CD4-positive, alpha-beta T cell (primary cell): Measurements from ENCODE around the gene CTXN1. TPM values are rescaled to one million over a fixed set of nuclear protein-coding genes. Genes with fewer than 3 reads are reported as not detected.

Source experiments
- ATAC-seq: fragments of 200-7000 bp; cut with Tn5 transposase; one replicate; pipeline ENCODE4 v1.10.0; 2022; ENCODE audit warnings: mild to moderate bottlenecking; ENCODE audit not compliant: poor library complexity
- CTCF ChIA-PET: fragments of 350-600 bp; sonication (Branson Sonifier 250); formaldehyde crosslinking; loops from one replicate; lab custom pipeline; 2021; ENCODE audit warnings: antibody characterized with exemption, inconsistent platforms; lab: Charles Lee
- POLR2A ChIA-PET: fragments of 350-600 bp; sonication (Branson Sonifier 250); formaldehyde crosslinking; loops from one replicate; lab custom pipeline; 2021; ENCODE audit warnings: antibody characterized with exemption, inconsistent platforms; lab: Charles Lee
- DNase-seq, 14 experiments: peaks; one replicate each; pipeline ENCODE4 v3.0.0-alpha.2; 2013 to 2020; ENCODE audit warnings: mixed read lengths in 2 of 14
- H3K27ac ChIP-seq, 2 donors: one replicate each; pipeline versions ENCODE4 v1.5.1 to v1.7.0; 2013; ENCODE audit warnings: low read length in 2 of 2, low read depth in 1 of 2, mild to moderate bottlenecking in 1 of 2
- H3K27me3 ChIP-seq, 2 experiments: 1 replicate in 1 of 2; 2 replicates in 1 of 2; pipeline versions ENCODE4 v1.6.1 to v1.7.0; 2013; ENCODE audit warnings: low read length in 2 of 2, control low read depth in 1 of 2, mild to moderate bottlenecking in 1 of 2, moderate library complexity in 1 of 2; ENCODE audit not compliant: insufficient read depth in 2 of 2, control insufficient read depth in 1 of 2
- H3K36me3 ChIP-seq: one replicate; pipeline ENCODE4 v1.6.1; 2013; ENCODE audit warnings: low read length, control low read depth; ENCODE audit not compliant: insufficient read depth
- H3K4me1 ChIP-seq: one replicate; pipeline ENCODE4 v1.6.1; 2013; ENCODE audit warnings: low read length, control low read depth; ENCODE audit not compliant: insufficient read depth
- H3K4me3 ChIP-seq: one replicate; pipeline ENCODE4 v1.5.1; 2013; ENCODE audit warnings: mild to moderate bottlenecking, low read length, moderate library complexity
- H3K9me3 ChIP-seq, 2 experiments: 1 replicate in 1 of 2; 2 replicates in 1 of 2; pipeline versions ENCODE4 v1.6.1 to v1.7.0; 2013; ENCODE audit warnings: low read length in 2 of 2, mild to moderate bottlenecking in 2 of 2, control low read depth in 1 of 2, moderate library complexity in 1 of 2; ENCODE audit not compliant: control insufficient read depth in 1 of 2, insufficient read depth in 1 of 2
- H3K27ac Mint-ChIP-seq: one replicate; pipeline ENCODE4 v1.8.0; 2020; ENCODE audit warnings: mixed read lengths
- H3K27me3 Mint-ChIP-seq: one replicate; pipeline ENCODE4 v1.8.0; 2021; ENCODE audit warnings: mixed read lengths
- H3K36me3 Mint-ChIP-seq: one replicate; pipeline ENCODE4 v1.8.0; 2021; ENCODE audit warnings: low read depth, mixed read lengths
- H3K4me1 Mint-ChIP-seq: one replicate; pipeline ENCODE4 v1.8.0; 2021; ENCODE audit warnings: low read depth, mixed read lengths
- H3K4me3 Mint-ChIP-seq: one replicate; pipeline ENCODE4 v1.8.0; 2020; ENCODE audit warnings: mild to moderate bottlenecking, mixed read lengths
- H3K9me3 Mint-ChIP-seq: one replicate; pipeline ENCODE4 v1.8.0; 2020; ENCODE audit warnings: mixed read lengths
- intact Hi-C, 2 experiments: fragments of 100-400 bp; cut with DNase I in 1 of 2; cut with micrococcal nuclease in 1 of 2; formaldehyde crosslinking; loops; one replicate each; pipeline versions ENCODE4 v1.15.1 to v1.9.0; 2023 to 2025; cut with DNase I, micrococcal nuclease
- total RNA-seq, 174 experiments: library from RNA in 2 of 174; stranded (reverse) in 2 of 174; gene quantifications; one replicate each; pipeline ENCODE4 v1.2.3 and lab custom pipeline; 2021 to 2026
- TF ChIP-seq, protein P1 (sequence below): fragments of 200-600 bp; IDR thresholded peaks from one replicate; pipeline ENCODE4 v1.8.0; 2022; ENCODE audit warnings: antibody characterized with exemption, mild to moderate bottlenecking

The CTXN1 gene
- total RNA-seq, 2 experiments from 2014 or later = not detected

DNA sequence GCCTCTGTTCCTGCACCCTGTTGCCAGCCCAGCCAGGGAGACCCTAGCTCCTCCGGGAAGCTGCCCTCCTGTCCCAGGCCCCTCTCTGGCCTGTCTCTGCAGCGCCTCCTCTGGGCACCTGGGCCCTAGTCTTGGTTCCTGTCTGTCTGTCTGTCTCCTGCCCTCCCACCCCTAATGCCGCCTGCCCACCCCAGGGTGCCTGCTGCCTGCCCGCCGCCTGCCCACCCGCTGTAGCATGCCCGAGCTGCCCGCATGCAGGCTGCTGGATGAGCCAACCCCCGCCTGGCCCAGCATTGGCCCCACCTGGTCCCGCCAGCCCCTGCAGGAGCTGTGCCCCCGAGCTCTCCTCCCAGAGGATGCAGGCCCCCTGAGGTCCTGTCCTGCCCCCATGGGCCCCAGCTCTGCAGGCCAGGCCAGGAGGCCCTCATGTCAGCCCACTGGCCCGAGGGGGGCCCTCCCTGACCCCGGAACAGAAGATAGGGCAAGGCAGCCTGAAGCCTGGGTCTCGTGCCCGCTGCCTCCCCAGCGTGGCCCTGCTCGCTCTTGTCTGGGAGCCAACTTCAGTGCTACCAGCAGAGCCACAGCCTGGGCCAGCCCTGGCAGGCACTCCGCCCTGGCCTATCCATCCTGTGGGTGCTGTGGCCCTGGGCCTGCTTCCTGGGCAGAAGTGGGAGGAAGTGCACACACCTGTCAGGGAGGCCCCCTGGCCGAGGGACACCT lies 17.0 kb downstream of the CTXN1 start:
- CTCF ChIA-PET = no interaction called here
- peaks cover 19% of the 10 kb centered on the region for H3K4me1 Mint-ChIP-seq
- Histone ChIP-seq H3K27me3 (no peaks in the 10 kb centered on the region), H3K36me3 (peaks cover 62% of the 10 kb centered on the region), H3K27ac (no peak overlapping the region), H3K9me3 (no peaks in the 10 kb centered on the region), H3K4me1 (peaks cover 45% of the 10 kb centered on the region), H3K4me3 (no peak overlapping the region)
- POLR2A ChIA-PET = interaction anchor here (1.0 to 1.6 kb wide), 2 partner anchors 11 to 40 kb away, joined by 3 to 6 read pairs; partner anchors contain the start of gene SNAPC2
- no peaks in the 10 kb centered on the region for H3K27me3 Mint-ChIP-seq
- H3K4me3 Mint-ChIP-seq = no peak overlapping the region
- intact Hi-C loops = loop anchor here in 1 of 2 experiments (10.0 kb wide), 1 partner anchor 374 kb away; the partner anchor contains the start of gene PNPLA6
- DNase-seq = no peak
- ATAC-seq = no peak
- H3K27ac Mint-ChIP-seq = no peak overlapping the region
- no peaks in the 10 kb centered on the region for H3K9me3 Mint-ChIP-seq
- peaks cover 46% of the 10 kb centered on the region for H3K36me3 Mint-ChIP-seq
- TF ChIP-seq, protein P1, sequence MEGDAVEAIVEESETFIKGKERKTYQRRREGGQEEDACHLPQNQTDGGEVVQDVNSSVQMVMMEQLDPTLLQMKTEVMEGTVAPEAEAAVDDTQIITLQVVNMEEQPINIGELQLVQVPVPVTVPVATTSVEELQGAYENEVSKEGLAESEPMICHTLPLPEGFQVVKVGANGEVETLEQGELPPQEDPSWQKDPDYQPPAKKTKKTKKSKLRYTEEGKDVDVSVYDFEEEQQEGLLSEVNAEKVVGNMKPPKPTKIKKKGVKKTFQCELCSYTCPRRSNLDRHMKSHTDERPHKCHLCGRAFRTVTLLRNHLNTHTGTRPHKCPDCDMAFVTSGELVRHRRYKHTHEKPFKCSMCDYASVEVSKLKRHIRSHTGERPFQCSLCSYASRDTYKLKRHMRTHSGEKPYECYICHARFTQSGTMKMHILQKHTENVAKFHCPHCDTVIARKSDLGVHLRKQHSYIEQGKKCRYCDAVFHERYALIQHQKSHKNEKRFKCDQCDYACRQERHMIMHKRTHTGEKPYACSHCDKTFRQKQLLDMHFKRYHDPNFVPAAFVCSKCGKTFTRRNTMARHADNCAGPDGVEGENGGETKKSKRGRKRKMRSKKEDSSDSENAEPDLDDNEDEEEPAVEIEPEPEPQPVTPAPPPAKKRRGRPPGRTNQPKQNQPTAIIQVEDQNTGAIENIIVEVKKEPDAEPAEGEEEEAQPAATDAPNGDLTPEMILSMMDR = no peak

DNA sequence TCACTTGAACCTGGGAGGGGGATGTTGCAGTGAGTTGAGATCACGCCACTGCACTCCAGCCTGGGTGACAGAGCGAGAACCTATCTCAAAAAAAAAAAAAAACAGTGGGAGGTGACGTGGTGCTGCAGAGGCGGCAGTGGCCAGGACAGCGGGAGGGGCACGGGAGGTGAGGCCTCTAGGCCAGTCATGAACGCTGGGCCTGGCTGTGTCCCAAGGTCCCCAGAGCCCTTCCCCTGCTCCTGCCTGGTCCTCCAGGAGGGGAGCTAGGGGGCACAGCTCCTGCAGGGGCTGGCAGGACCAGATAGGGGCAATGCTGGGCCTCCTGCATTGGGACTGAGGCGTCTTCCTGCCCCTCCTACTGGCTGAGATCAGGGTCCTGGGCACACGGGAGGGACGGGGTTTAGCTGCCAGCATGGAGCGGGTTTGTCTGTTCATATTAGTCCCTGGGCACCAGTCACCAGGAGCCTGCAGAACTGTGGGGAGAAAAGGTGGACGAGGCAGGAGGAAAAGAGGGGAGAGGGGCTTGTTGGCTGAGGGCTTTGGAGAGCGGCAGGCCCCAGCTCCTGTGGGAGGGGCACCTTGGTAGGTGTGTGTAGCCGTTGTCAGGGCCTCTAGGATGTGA lies 17.7 kb downstream of the CTXN1 start:
- Mint-ChIP-seq H3K27ac (no peak overlapping the region), H3K9me3 (no peaks in the 10 kb centered on the region), H3K4me3 (no peak overlapping the region), H3K36me3 (peaks cover 48% of the 10 kb centered on the region), H3K27me3 (peaks cover 5% of the 10 kb centered on the region), H3K4me1 (peaks cover 24% of the 10 kb centered on the region)
- Histone ChIP-seq H3K4me1 (peaks cover 47% of the 10 kb centered on the region), H3K9me3 (no peaks in the 10 kb centered on the region), H3K27me3 (no peaks in the 10 kb centered on the region), H3K4me3 (no peak overlapping the region), H3K36me3 (peaks cover 62% of the 10 kb centered on the region), H3K27ac (no peak overlapping the region)
- TF ChIP-seq, protein P1 = no peak
- DNase-seq (no peak), ATAC-seq (no peak)
- intact Hi-C loops = loop anchor here in 1 of 2 experiments (10.0 kb wide), 1 partner anchor 373 kb away; the partner anchor contains the start of gene PNPLA6
- CTCF ChIA-PET = no interaction called here
- POLR2A ChIA-PET = interaction anchor here (1.0 to 1.6 kb wide), 2 partner anchors 12 to 39 kb away, joined by 3 to 6 read pairs; partner anchors contain the start of gene SNAPC2

- Mint-ChIP-seq H3K4me1 (peaks cover 26% of the 10 kb centered on the region), H3K27me3 (peaks cover 6% of the 10 kb centered on the region), H3K27ac (no peak overlapping the region), H3K4me3 (no peak overlapping the region), H3K9me3 (no peaks in the 10 kb centered on the region), H3K36me3 (peaks cover 45% of the 10 kb centered on the region)
- Histone ChIP-seq H3K4me3 (no peak overlapping the region), H3K36me3 (peaks cover 57% of the 10 kb centered on the region), H3K27ac (no peak overlapping the region), H3K27me3 (no peaks in the 10 kb centered on the region), H3K9me3 (no peaks in the 10 kb centered on the region), H3K4me1 (peaks cover 53% of the 10 kb centered on the region)
- no peak for DNase-seq
- TF ChIP-seq, protein P1 = no peak
- intact Hi-C loops = loop anchor here in 1 of 2 experiments (10.0 kb wide), 1 partner anchor 373 kb away; the partner anchor contains the start of gene PNPLA6
- no peak for ATAC-seq
- CTCF ChIA-PET = no interaction called here
- POLR2A ChIA-PET = interaction anchor here (1.6 kb wide), 1 partner anchor 13 kb away, joined by 6 read pairs; the partner anchor contains the start of gene SNAPC2
Measured at GRCh38 chr19:7907544-7907943, 18.4 kb downstream of the CTXN1 start.
